Kidney (tissue), 14 donors: ENCODE results near the gene SMYD3. TPM values are rescaled to one million over a fixed set of nuclear protein-coding genes. Genes with fewer than 3 reads are reported as not detected.

ENCODE experiments used
- DNase-seq, 5 donors: peaks; one replicate each; pipeline ENCODE4 v3.0.0-alpha.2; 2013 to 2020
- FAIRE-seq: peaks from 2 replicates; lab custom pipeline; 2012; peaks lifted over from hg19 to GRCh38; lab: Jason Lieb, UNC
- H3K27ac ChIP-seq, 2 donors: one replicate each; pipeline ENCODE4 v1.7.0; 2013; ENCODE audit warnings: low read depth in 2 of 2, low read length in 2 of 2, inconsistent platforms in 1 of 2
- H3K27me3 ChIP-seq: one replicate; pipeline ENCODE4 v1.7.1; 2013; ENCODE audit warnings: low read length, inconsistent platforms; ENCODE audit not compliant: control insufficient read depth, insufficient read depth
- H3K36me3 ChIP-seq, 3 donors: one replicate each; pipeline versions ENCODE4 v1.7.0 to v1.7.1; 2013; ENCODE audit warnings: low read length in 3 of 3, control low read depth in 1 of 3, inconsistent platforms in 1 of 3; ENCODE audit not compliant: insufficient read depth in 3 of 3, control insufficient read depth in 2 of 3
- H3K4me1 ChIP-seq, 3 donors: one replicate each; pipeline versions ENCODE4 v1.7.0 to v1.7.1; 2013; ENCODE audit warnings: low read length in 3 of 3, inconsistent platforms in 1 of 3, low read depth in 1 of 3; ENCODE audit not compliant: control insufficient read depth in 2 of 3, insufficient read depth in 2 of 3
- H3K4me3 ChIP-seq, 3 donors: one replicate each; pipeline versions ENCODE4 v1.7.0 to v1.8.1; 2013; ENCODE audit warnings: low read length in 3 of 3, control low read depth in 1 of 3, inconsistent platforms in 1 of 3
- H3K9ac ChIP-seq, 3 donors: one replicate each; pipeline versions ENCODE4 v1.7.0 to v1.7.1; 2013; ENCODE audit warnings: low read length in 3 of 3, control low read depth in 1 of 3, inconsistent platforms in 1 of 3
- H3K9me3 ChIP-seq, 3 donors: one replicate each; pipeline versions ENCODE4 v1.7.0 to v1.7.1; 2013; ENCODE audit warnings: low read length in 3 of 3, control low read depth in 1 of 3, inconsistent platforms in 1 of 3; ENCODE audit not compliant: control insufficient read depth in 2 of 3, insufficient read depth in 1 of 3
- CTCF ChIP-seq: IDR thresholded peaks from 3 replicates; pipeline ENCODE4 v1.5.1; 2012; ENCODE audit warnings: mild to moderate bottlenecking, moderate library complexity, borderline replicate concordance; ENCODE audit not compliant: insufficient read depth; ENCODE audit errors: extremely low read depth
- intact Hi-C: fragments of 100-400 bp; cut with DNase I; formaldehyde crosslinking; loops from one replicate; pipeline ENCODE4 v1.11.1; 2022
- polyA plus RNA-seq: library from polyadenylated mRNA; stranded (reverse); fragments of 350-450 nt; fragmentation: Illumina TruSeq; extraction: RNeasy Lipid Tissue Mini Kit (QIAGEN cat#74804); gene quantifications from one replicate; pipeline ENCODE4 v1.2.3, GENCODE V29; 2014; ENCODE audit warnings: low read depth, low replicate concordance; ENCODE audit not compliant: insufficient read depth
- total RNA-seq: library from RNA; stranded (reverse); fragmentation: NEBNext Ultra II Directional; extraction: Animal tissue kit (Norgen Biotek cat#: 25700); gene quantifications from one replicate; pipeline ENCODE4 v1.2.1, GENCODE V29; 2021
- donor health status: control.
- donor health status: control.
- donor health status: control.
- donor health status: control.
- donor health status: control.
- donor health status: DM: yes; HTN: yes; CAD: no.
- donor health status: Normal renal cell carcinoma (clear cell type).

SMYD3 gene
- total and polyA plus RNA-seq, 2 donors from 2014 or later: 23.3 to 23.9 TPM

GRCh38 chr1:246099570-246099969, 407.5 kb downstream of the SMYD3 start:
- no peak overlapping the region for H3K4me3 ChIP-seq
- intact Hi-C loops: no loop called here
- DNase-seq (no peak), FAIRE-seq (no peak)
- H3K27ac ChIP-seq: no peak overlapping the region
- H3K27me3 ChIP-seq: no peaks in the 10 kb centered on the region
- H3K9ac ChIP-seq: no peak overlapping the region
- no peaks in the 10 kb centered on the region for H3K4me1 ChIP-seq
- no peak for TF ChIP-seq CTCF
- H3K36me3 ChIP-seq: no peaks in the 10 kb centered on the region
- H3K9me3 ChIP-seq: no peaks in the 10 kb centered on the region

- intact Hi-C loops: no loop called here
- TF ChIP-seq CTCF: no peak
- no peak for DNase-seq
- no peaks in the 10 kb centered on the region for H3K9me3 ChIP-seq
- no peak for FAIRE-seq
- no peaks in the 10 kb centered on the region for H3K27me3 ChIP-seq
- no peaks in the 10 kb centered on the region for H3K4me1 ChIP-seq
- H3K4me3 ChIP-seq: no peak overlapping the region
- no peak overlapping the region for H3K27ac ChIP-seq
- H3K9ac ChIP-seq: no peak overlapping the region
- H3K36me3 ChIP-seq: no peaks in the 10 kb centered on the region
These were observed 410.7 kb downstream of the SMYD3 start for GRCh38 chr1:246096356-246096755.

GRCh38 chr1:246095443-246095842, 411.6 kb downstream of the SMYD3 start:
- Histone ChIP-seq H3K27ac (no peak overlapping the region), H3K36me3 (no peaks in the 10 kb centered on the region), H3K9me3 (no peaks in the 10 kb centered on the region), H3K9ac (no peak overlapping the region), H3K27me3 (no peaks in the 10 kb centered on the region), H3K4me1 (no peaks in the 10 kb centered on the region), H3K4me3 (no peak overlapping the region)
- DNase-seq (peak in 4 of 5 donors; percentile 48 to 86 (median 72)), FAIRE-seq (no peak)
- TF ChIP-seq CTCF: no peak
- intact Hi-C loops: no loop called here

GRCh38 chr1:246093230-246093629, 413.8 kb downstream of the SMYD3 start:
- Histone ChIP-seq H3K9ac (no peak overlapping the region), H3K27ac (no peak overlapping the region), H3K27me3 (no peaks in the 10 kb centered on the region), H3K36me3 (no peaks in the 10 kb centered on the region), H3K9me3 (no peaks in the 10 kb centered on the region), H3K4me1 (no peaks in the 10 kb centered on the region), H3K4me3 (no peak overlapping the region)
- intact Hi-C loops: no loop called here
- TF ChIP-seq CTCF: no peak
- DNase-seq (no peak), FAIRE-seq (no peak)
